B cell (primary cell): ENCODE measurements around the gene YJEFN3. TPM values are rescaled to one million over a fixed set of nuclear protein-coding genes. Genes with fewer than 3 reads are reported as not detected.

Source experiments
- ATAC-seq: fragments of 200-7000 bp; cut with Tn5 transposase; one replicate; pipeline ENCODE4 v1.10.0; 2021; ENCODE audit warnings: low read depth, mild to moderate bottlenecking, moderate number of reproducible peaks, moderate library complexity
- CTCF ChIA-PET: fragments of 350-600 bp; sonication (Branson Sonifier 250); formaldehyde crosslinking; loops from one replicate; lab custom pipeline; 2021; ENCODE audit warnings: antibody characterized with exemption, inconsistent platforms; lab: Charles Lee
- POLR2A ChIA-PET: fragments of 350-600 bp; sonication (Branson Sonifier 250); formaldehyde crosslinking; loops from one replicate; lab custom pipeline; 2021; ENCODE audit warnings: antibody characterized with exemption; lab: Charles Lee
- DNase-seq: peaks from one replicate; pipeline ENCODE4 v3.0.0; 2013
- H2AFZ ChIP-seq: 2 replicates; pipeline ENCODE4 v1.6.1; 2012; ENCODE audit warnings: mild to moderate bottlenecking, low read depth, low read length; ENCODE audit not compliant: insufficient read depth, poor library complexity, severe bottlenecking
- H3K27ac ChIP-seq, 2 donors: 1 replicate in 1 of 2; 2 replicates in 1 of 2; pipeline ENCODE4 v1.5.1; 2012 to 2013; ENCODE audit warnings: low read length in 2 of 2, mild to moderate bottlenecking in 2 of 2, moderate library complexity in 1 of 2
- H3K27me3 ChIP-seq, 4 experiments: fragments of 200-600 bp in 1 of 4; sonication (generic) in 1 of 4; replicated peaks in 1 of 4; 1 replicate in 2 of 4; 2 replicates in 2 of 4; pipeline versions ENCODE4 v1.6.1 to v1.7.0; 2013 to 2016; ENCODE audit warnings: low read length in 3 of 4, mild to moderate bottlenecking in 2 of 4, mixed read lengths in 1 of 4, moderate library complexity in 1 of 4; ENCODE audit not compliant: insufficient read depth in 4 of 4, control insufficient read depth in 3 of 4; ENCODE audit errors: control extremely low read depth in 1 of 4
- H3K36me3 ChIP-seq, 2 experiments: replicated peaks in 1 of 2; 1 replicate in 1 of 2; 2 replicates in 1 of 2; pipeline versions ENCODE4 v1.6.1 to v1.7.1; 2013; ENCODE audit warnings: low read length in 1 of 2; ENCODE audit not compliant: insufficient read depth in 2 of 2, control insufficient read depth in 1 of 2; ENCODE audit errors: control extremely low read depth in 1 of 2, extremely low read depth in 1 of 2
- H3K4me1 ChIP-seq, 2 donors: fragments of 200-600 bp in 1 of 2; sonication (generic) in 1 of 2; 1 replicate in 1 of 2; 2 replicates in 1 of 2; pipeline versions ENCODE4 v1.5.1 to v1.6.1; 2013 to 2017; ENCODE audit warnings: low read length in 2 of 2; ENCODE audit not compliant: control insufficient read depth in 2 of 2, insufficient read depth in 2 of 2
- H3K4me2 ChIP-seq: replicated peaks from 2 replicates; pipeline ENCODE3; 2012; ENCODE audit warnings: mild to moderate bottlenecking, low read depth, low read length; ENCODE audit not compliant: poor library complexity, severe bottlenecking
- H3K4me3 ChIP-seq, 5 experiments: fragments of 200-600 bp in 1 of 5; sonication (generic) in 1 of 5; 1 replicate in 3 of 5; 2 replicates in 2 of 5; pipeline versions ENCODE4 v1.5.1 to v1.7.0; 2011 to 2016; ENCODE audit warnings: low read length in 4 of 5, mild to moderate bottlenecking in 4 of 5, low read depth in 2 of 5, control low read depth in 1 of 5, moderate library complexity in 1 of 5; ENCODE audit not compliant: insufficient read depth in 1 of 5; ENCODE audit errors: control extremely low read depth in 1 of 5, extremely low read depth in 1 of 5
- H3K79me2 ChIP-seq: fragments of 200-600 bp; sonication (generic); one replicate; pipeline ENCODE4 v1.6.0; 2016; ENCODE audit warnings: low read length; ENCODE audit not compliant: control insufficient read depth, insufficient read depth
- H3K9ac ChIP-seq: fragments of 200-600 bp; sonication (generic); 2 replicates; pipeline ENCODE4 v1.6.1; 2017; ENCODE audit warnings: mild to moderate bottlenecking, low read length, moderate library complexity
- H3K9me3 ChIP-seq, 3 donors: one replicate each; pipeline versions ENCODE4 v1.6.1 to v1.7.1; 2013; ENCODE audit warnings: low read length in 2 of 3; ENCODE audit not compliant: control insufficient read depth in 2 of 3, insufficient read depth in 1 of 3; ENCODE audit errors: control extremely low read depth in 1 of 3
- H4K20me1 ChIP-seq: 2 replicates; pipeline ENCODE4 v1.6.0; 2012; ENCODE audit warnings: mild to moderate bottlenecking, low read length; ENCODE audit not compliant: insufficient read depth, control insufficient read depth, poor library complexity, severe bottlenecking
- H3K27ac Mint-ChIP-seq: one replicate; pipeline ENCODE4 v1.8.0; 2021; ENCODE audit warnings: mixed read lengths
- H3K27me3 Mint-ChIP-seq: one replicate; pipeline ENCODE4 v1.8.0; 2021; ENCODE audit warnings: mixed read lengths
- H3K4me1 Mint-ChIP-seq: one replicate; pipeline ENCODE4 v1.8.0; 2021; ENCODE audit warnings: mixed read lengths
- H3K4me3 Mint-ChIP-seq: one replicate; pipeline ENCODE4 v1.8.0; 2021; ENCODE audit warnings: mixed read lengths
- H3K9me3 Mint-ChIP-seq: one replicate; pipeline ENCODE4 v1.8.0; 2022; ENCODE audit warnings: mixed read lengths; ENCODE audit not compliant: insufficient read depth
- CTCF ChIP-seq: fragments of 200-600 bp; IDR thresholded peaks from one replicate; pipeline ENCODE4 v1.8.0; 2022; ENCODE audit warnings: antibody characterized with exemption, mild to moderate bottlenecking
- EZH2 ChIP-seq: IDR thresholded peaks from 2 replicates; pipeline ENCODE4 v1.6.1; 2012; ENCODE audit warnings: borderline replicate concordance, low read depth, mild to moderate bottlenecking, moderate library complexity, low read length; ENCODE audit not compliant: insufficient read depth, poor library complexity, severe bottlenecking
- WGBS: methylation state at CpG from one replicate; pipeline ENCODE4 v1.1.5; 2013; ENCODE audit warnings: missing lambda C conversion rate; ENCODE audit not compliant: insufficient coverage; 5-methylcytosine and 5-hydroxymethylcytosine counted together
- intact Hi-C: fragments of 100-400 bp; cut with micrococcal nuclease; formaldehyde crosslinking; loops from one replicate; pipeline ENCODE4 v1.10.0; 2022
- polyA plus RNA-seq: library from polyadenylated mRNA; depleted of rRNA; stranded (reverse); fragments of >200 nt; gene quantifications from 2 replicates; pipeline ENCODE4 v1.2.3, GENCODE V29; 2012
- total RNA-seq, 2 donors: library from RNA; stranded (reverse); fragments of 120-200 nt in 1 of 2; gene quantifications; 1 replicate in 1 of 2; 2 replicates in 1 of 2; pipeline versions ENCODE4 v1.2.3 to v1.2.4, GENCODE V29; 2013 to 2022

Gene YJEFN3
- total and polyA plus RNA-seq, 2 donors (not counting 1 experiment from before 2014, with no cell fraction given) = 7.1 to 8.8 TPM

- no peak overlapping the region for H3K4me3 Mint-ChIP-seq
- WGBS = 36% methylated on average over 48 of the region's 48 CpGs
Measured at GRCh38 chr19:19531951-19532805, 3.5 kb downstream of the YJEFN3 start.

More at GRCh38 chr19:19531951-19532805, 3.5 kb downstream of the YJEFN3 start:
- CTCF ChIA-PET = interaction anchor here (0.6 to 7.5 kb wide), 43 partner anchors 11 to 746 kb away, joined by 3 to 88 read pairs (median 4); partner anchors contain the start of genes ATP13A1, GMIP, LPAR2 and NDUFA13
- peak overlapping the region; percentile 38 for H2AFZ ChIP-seq
- TF ChIP-seq EZH2 (no peak), CTCF (peak; percentile 95)
- peaks cover 3% of the 10 kb centered on the region for H4K20me1 ChIP-seq
- H3K79me2 ChIP-seq = peaks cover 3% of the 10 kb centered on the region
- H3K9me3 ChIP-seq = peaks cover 0 to 3% (median 0%) of the 10 kb centered on the region in 3 donors
- peaks cover 0 to 1% (median 0%) of the 10 kb centered on the region in 4 experiments for H3K27me3 ChIP-seq
- Mint-ChIP-seq H3K27ac (peak overlapping the region; percentile 86), H3K27me3 (no peaks in the 10 kb centered on the region), H3K9me3 (no peaks in the 10 kb centered on the region), H3K4me1 (peaks cover 6% of the 10 kb centered on the region)
- DNase-seq (peak; percentile 87), ATAC-seq (peak; percentile 78)
- no peak overlapping the region for H3K9ac ChIP-seq
- POLR2A ChIA-PET = interaction anchor here (0.5 to 1.9 kb wide), 10 partner anchors 9 to 462 kb away, joined by 3 to 11 read pairs (median 4); partner anchors contain the start of gene GMIP
- intact Hi-C loops = loop anchor here (1.0 kb wide), 1 partner anchor 111 kb away; the partner anchor contains the start of gene GMIP
- H3K4me1 ChIP-seq = peaks cover 7 to 9% of the 10 kb centered on the region in 2 donors
- peaks cover 0 to 18% of the 10 kb centered on the region in 2 experiments for H3K36me3 ChIP-seq
- H3K27ac ChIP-seq = no peak overlapping the region
- H3K4me2 ChIP-seq = peak overlapping the region; percentile 63
- H3K4me3 ChIP-seq = no peak overlapping the region
